HepG2 (cell line): ENCODE results near the gene KLC4. TPM values are rescaled to one million over a fixed set of nuclear protein-coding genes. Genes with fewer than 3 reads are reported as not detected.

Experiments used
- ARID4A ChIP-seq: sonication (generic); formaldehyde crosslinking; IDR thresholded peaks from 2 replicates; pipeline ENCODE4 v1.5.0; 2020; ENCODE audit warnings: mild to moderate bottlenecking, missing genetic modification reagents, borderline replicate concordance
- ATF4 ChIP-seq, 2 experiments: fragments of 450-650 bp in 1 of 2; sonication (generic) in 1 of 2; formaldehyde crosslinking; IDR thresholded peaks; 2 replicates each; pipeline versions ENCODE4 v1.5.0 to v1.8.0; 2020 to 2022; ENCODE audit warnings: mild to moderate bottlenecking in 1 of 2, missing genetic modification reagents in 1 of 2
- CENPBD1 ChIP-seq: sonication (generic); formaldehyde crosslinking; IDR thresholded peaks from 2 replicates; pipeline ENCODE4 v1.8.0; 2022; ENCODE audit warnings: missing genetic modification reagents, low read depth, mild to moderate bottlenecking, borderline replicate concordance
- CHD2 ChIP-seq: IDR thresholded peaks from 2 replicates; pipeline ENCODE4 v1.6.1; 2011; ENCODE audit warnings: low read depth, low read length, improper control_type of control experiment
- DDIT3 ChIP-seq: sonication (generic); formaldehyde crosslinking; IDR thresholded peaks from 2 replicates; pipeline ENCODE4 v1.4.0; 2020; ENCODE audit warnings: mild to moderate bottlenecking, missing genetic modification reagents
- ISL2 ChIP-seq: sonication (generic); formaldehyde crosslinking; IDR thresholded peaks from 2 replicates; pipeline ENCODE4 v1.5.0; 2020; ENCODE audit warnings: missing genetic modification reagents
- MLLT10 ChIP-seq: sonication (generic); formaldehyde crosslinking; IDR thresholded peaks from 2 replicates; pipeline ENCODE4 v1.4.0; 2020; ENCODE audit warnings: missing genetic modification reagents
- MLX ChIP-seq: IDR thresholded peaks from 2 replicates; pipeline ENCODE4 v1.6.1; 2016
- PRDM4 ChIP-seq: sonication (generic); formaldehyde crosslinking; IDR thresholded peaks from 2 replicates; pipeline ENCODE4 v1.9.0; 2021; ENCODE audit warnings: missing genetic modification reagents, borderline replicate concordance
- PRMT3 ChIP-seq: sonication (generic); formaldehyde crosslinking; IDR thresholded peaks from 2 replicates; pipeline ENCODE4 v1.8.1; 2022; ENCODE audit warnings: low read depth, mild to moderate bottlenecking, moderate library complexity, missing genetic modification reagents, borderline replicate concordance
- REST ChIP-seq, 2 experiments: IDR thresholded peaks; 2 replicates each; pipeline ENCODE4 v1.6.1; 2011 to 2012; ENCODE audit warnings: low read length in 2 of 2, borderline replicate concordance in 1 of 2, low read depth in 1 of 2, mild to moderate bottlenecking in 1 of 2, moderate library complexity in 1 of 2
- SOX5 ChIP-seq: IDR thresholded peaks from 2 replicates; pipeline ENCODE4 v1.6.1; 2016; ENCODE audit warnings: borderline replicate concordance
- SP4 ChIP-seq: sonication (generic); formaldehyde crosslinking; IDR thresholded peaks from 2 replicates; pipeline ENCODE4 v1.8.1; 2023; ENCODE audit warnings: mild to moderate bottlenecking, missing genetic modification reagents
- ZNF543 ChIP-seq: sonication (generic); formaldehyde crosslinking; IDR thresholded peaks from 2 replicates; pipeline ENCODE4 v1.4.0; 2020; ENCODE audit warnings: mild to moderate bottlenecking, missing genetic modification reagents
- polyA plus RNA-seq, 8 experiments: library from polyadenylated mRNA; depleted of rRNA in 3 of 8; stranded (reverse) in 7 of 8; unstranded in 1 of 8; fragments of >200 nt; fragmentation: Illumina TruSeq in 4 of 8; extraction: Trizol in 4 of 8; gene quantifications; 2 replicates each; pipeline versions ENCODE4 v1.2.1 to v1.2.3, GENCODE V29; 2011 to 2016; ENCODE audit warnings: low read depth in 4 of 8, missing spikeins in 1 of 8, mixed read lengths in 1 of 8; ENCODE audit not compliant: insufficient read depth in 1 of 8
- total RNA-seq, 5 experiments: library from RNA; depleted of rRNA; stranded (reverse); fragments of >200 nt; fragmentation: Illumina TruSeq; extraction: Trizol; gene quantifications; 2 replicates each; pipeline ENCODE4 v1.2.3, GENCODE V29; 2016; ENCODE audit warnings: low read depth in 1 of 5

Gene KLC4
- total and polyA plus RNA-seq, 2 of the 13 experiments (the other 11 are each of a cell fraction or from before 2014, with no cell fraction given): 45.4 to 70.4 TPM

- TF ChIP-seq MLX (CRISPR knock-in tag) (peak; percentile 36; the same call in 1 of the 2 replicates), SOX5 (CRISPR knock-in tag) (peak; percentile 81; the same call in 1 of the 2 replicates), CHD2 (no peak), REST (IDR thresholded peaks at IDR 0.05; ENCODE audit: borderline replicate concordance in 1 of 2, low read depth in 1 of 2, low read length in 2 of 2) (no peak; a peak in 1 of 4 replicates), ISL2 (CRISPR knock-in tag) (peak; percentile 95), ARID4A (peak; percentile 68), MLLT10 (CRISPR knock-in tag) (0 out of 2 replicates have a peak, but pooled peaks have one; percentile 38), PRMT3 (CRISPR knock-in tag) (0 out of 2 replicates have a peak, but pooled peaks have one; percentile 30), ZNF543 (CRISPR knock-in tag) (no peak; the same call in 1 of the 2 replicates), CENPBD1 (CRISPR knock-in tag) (no peak), ATF4 (CRISPR knock-in tag; IDR thresholded peaks at IDR 0.05) (peak in 1 of 2 experiments; percentile 45; a peak in 1 of 4 replicates), PRDM4 (CRISPR knock-in tag) (0 out of 2 replicates have a peak, but pooled peaks have one; percentile 43), DDIT3 (no peak), SP4 (CRISPR knock-in tag) (no peak)
These were observed 30.6 kb downstream of the KLC4 start (continued) for GRCh38 chr6:43089874-43090558.
